Stimulated activated CD4-positive, alpha-beta T cell treated with anti-CD3 and anti-CD28 coated beads, Interleukin-4, amount 100 ng/mL, for 48 hours (primary cell): Measurements from ENCODE around the gene TLNRD1.

Source experiments
- DNase-seq, 2 donors: peaks; one replicate each; pipeline ENCODE4 v3.0.0-alpha.2; 2020; ENCODE audit warnings: low read depth in 2 of 2

Gene TLNRD1

DNA sequence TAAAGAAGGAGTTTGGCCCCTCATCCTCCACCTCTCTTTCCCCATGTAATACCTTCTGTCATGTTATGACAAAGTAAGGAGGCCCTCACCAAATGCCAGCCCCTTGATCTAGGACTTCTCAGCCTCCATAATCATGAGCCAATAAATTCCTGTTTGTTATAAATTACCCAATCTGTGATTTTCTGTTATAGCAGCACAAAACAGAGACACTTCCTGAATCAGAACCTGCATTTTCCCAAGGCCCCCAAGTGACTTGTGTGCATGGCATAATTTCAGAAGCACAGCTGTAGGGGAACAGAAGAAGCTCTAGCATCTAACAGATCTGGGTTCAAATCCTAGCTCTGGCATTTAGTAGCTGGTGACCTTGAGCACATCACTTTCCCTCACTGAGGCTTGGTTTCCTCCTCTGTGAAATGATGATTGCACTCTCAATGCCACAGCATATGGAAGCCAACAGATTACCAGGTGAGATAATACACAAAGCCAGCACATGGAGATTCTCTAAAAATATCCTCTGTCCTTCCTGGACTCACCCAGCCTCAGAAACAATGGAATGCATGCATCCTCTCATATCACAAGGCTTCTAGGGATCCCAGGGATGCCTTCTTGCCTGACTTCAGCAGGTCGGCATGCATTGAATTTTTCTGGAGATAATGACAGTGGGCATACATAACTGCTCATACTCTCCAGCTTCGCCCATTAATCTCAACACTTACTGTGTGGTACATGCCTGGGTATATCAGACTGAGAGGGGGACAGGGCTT, 26.3 kb downstream of the TLNRD1 start:
- no peak for DNase-seq

DNA sequence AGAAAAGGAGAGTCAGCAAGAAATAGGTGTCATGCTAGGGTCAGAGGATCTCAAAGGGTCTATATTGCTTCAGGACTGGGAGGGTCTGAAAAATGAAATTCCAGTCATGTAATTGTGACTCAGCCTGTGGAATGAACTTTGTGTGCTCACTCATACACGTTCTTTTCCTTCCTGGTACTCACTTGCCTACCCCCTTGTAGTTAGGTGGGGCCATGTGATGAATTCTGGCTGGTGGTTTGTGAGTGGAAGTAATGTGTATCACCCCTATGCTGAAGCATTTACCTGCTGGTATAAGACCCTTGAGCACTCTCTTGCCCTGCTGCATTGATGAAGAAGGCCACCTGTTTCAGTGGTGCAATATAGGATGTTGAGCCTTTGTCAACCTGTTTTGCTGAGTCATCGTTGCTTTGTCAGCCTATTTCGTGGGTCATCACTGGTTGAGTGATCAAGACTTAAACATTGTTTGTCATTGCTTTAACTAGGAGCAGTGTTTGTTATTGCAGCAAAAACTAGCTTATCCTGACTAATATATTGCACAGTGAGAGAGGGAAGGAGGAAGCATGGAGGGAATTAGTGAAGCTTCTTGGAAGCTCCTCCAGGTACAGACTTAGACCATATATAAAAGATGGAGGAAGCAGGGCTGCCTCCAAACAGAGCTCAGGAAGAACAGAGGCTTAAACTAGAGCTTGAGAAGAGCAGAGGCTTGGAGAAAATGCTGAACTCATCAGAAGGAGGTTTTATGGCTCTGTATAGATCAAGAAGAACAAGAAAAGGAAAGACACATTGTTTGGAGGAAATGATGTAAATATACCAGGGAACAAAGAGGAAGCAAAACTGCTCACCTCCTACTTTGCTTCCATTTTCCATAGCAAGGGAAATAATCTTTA, 28.9 kb downstream of the TLNRD1 start:
- no peak for DNase-seq

DNA sequence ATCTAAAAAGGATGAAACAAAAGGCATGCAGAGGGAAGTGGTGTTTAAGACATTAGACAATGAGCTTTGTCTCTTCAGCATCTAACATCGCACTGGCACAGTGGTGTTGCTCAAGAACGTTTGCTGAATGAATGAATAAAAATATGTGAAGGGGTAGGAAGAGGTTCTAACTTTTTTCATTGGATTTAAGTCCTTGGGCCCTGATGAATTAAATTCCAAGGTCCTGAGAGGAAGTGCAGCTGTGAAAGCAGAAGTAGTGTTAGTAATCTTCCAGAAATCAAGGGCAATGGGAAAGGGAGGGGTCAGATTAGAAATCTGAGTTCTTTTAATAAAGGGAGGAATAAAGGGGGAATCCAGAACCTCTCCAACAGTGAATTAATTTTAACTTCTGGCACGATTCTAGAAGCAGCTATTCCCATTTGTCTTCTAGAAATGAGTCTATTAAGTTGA, 29.6 kb downstream of the TLNRD1 start:
- no peak for DNase-seq

DNA sequence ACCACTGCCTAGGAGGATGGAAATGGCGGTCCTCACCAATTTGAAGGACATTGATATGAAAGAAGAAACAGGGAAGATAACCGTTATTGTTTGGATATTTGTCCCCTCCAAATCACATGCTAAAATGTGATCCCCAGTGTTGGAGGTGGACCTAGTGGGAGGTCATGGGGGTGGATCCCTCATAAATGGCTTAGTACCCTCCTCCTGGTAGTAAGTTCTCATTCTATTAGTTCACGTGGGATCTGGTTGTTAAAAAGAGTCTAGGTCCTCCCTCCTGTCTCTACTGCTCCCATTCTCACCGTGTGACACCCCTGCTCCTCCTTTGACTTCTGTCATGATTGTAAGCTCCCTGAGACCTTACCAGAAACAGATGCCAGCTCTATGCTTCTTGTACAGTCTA, 30.5 kb downstream of the TLNRD1 start:
- DNase-seq: no peak

DNA sequence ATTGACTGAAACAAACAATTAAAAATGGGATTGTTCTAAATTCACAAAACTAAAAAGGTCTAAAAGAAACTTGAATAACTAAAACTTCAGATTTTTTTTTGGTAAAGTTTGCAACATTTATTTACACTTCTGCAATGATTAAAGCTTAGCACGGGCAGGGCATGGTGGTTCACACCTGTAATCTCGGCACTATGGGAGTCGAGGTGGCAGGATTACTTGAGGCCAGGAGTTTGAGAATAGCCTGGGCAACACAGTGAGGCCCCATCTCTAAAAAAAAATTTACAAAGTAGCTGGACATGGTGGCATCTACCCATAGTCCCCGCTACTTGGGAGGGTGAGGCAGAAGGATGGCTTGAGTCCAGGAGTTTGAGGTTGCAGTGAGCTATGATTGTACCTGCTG, 31.6 kb downstream of the TLNRD1 start:
- no peak for DNase-seq

DNA sequence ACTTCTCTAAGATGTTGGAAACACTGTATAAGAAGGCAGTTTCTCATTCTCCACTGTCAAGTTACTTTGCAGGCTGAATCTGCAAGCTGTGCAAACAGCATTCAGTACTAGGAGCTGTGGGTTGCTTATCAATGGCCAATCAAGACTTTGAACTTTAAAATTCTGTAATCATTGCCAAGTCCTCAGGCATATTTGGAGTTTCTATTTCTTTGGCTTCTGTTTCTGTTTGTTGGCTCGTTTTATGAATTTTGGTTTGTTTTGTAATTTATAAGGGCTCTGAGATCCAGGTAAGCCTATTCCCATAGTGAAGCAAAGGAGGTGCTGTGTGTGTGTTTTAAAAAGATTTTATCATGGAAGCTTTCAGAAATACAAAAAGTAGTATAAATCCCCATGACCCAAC, 32.1 kb downstream of the TLNRD1 start:
- no peak for DNase-seq

DNA sequence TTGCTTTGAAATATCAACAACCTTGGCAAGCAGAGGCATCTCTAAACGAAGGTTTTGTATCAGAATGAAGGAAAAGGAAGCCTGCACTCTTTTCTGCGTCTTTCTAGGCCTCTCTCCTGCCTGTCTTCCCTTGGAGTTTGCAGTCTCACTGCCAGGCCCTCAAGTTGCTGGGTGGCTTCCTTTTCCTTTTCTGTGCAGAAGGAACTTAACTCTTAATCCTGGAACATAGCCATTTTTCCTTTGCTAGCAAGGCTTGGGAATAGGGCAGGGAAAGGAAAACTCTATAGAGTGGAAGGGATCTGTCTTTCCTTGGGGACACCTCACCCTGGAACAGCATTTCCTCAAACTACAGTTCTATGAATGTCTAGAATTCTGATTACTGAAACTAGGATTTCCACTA, 32.8 kb downstream of the TLNRD1 start:
- no peak for DNase-seq

DNA sequence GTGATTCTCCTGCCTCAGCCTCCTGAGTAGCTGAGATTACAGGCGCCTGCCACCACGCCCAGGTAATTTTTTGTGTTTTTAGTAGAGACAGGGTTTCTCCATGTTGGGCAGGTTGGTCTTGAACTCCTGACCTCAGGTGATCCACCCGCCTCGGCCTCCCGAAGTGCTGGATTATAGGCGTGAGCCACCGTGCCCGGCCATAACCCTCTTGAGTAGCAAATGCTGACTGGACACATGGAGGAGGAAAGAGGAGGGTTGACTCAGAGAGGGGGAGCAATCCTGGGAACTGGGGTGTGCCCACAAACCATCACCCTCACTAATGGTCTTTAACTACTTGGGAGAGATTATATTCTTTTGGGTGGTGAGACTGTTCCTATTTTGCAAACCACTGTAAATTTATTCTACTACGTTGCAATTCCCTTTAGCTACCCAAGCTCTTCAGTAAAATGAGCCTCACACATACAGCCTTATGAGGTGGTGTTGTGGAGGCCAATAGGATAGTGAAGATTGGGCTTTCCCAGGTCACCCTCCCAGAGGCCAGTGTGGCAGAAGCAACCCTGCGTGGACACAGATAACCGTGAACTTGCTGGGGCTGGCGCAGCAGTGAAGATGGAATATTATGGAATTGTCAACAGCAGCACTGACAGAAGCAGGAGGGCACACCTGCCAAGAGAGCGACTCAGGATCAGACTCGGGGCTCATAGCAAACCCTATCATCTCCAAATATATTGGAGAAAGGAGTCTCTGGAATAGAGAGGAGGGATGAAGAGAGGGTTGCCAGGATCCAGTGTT, 37.4 kb downstream of the TLNRD1 start:
- DNase-seq: no peak

DNA sequence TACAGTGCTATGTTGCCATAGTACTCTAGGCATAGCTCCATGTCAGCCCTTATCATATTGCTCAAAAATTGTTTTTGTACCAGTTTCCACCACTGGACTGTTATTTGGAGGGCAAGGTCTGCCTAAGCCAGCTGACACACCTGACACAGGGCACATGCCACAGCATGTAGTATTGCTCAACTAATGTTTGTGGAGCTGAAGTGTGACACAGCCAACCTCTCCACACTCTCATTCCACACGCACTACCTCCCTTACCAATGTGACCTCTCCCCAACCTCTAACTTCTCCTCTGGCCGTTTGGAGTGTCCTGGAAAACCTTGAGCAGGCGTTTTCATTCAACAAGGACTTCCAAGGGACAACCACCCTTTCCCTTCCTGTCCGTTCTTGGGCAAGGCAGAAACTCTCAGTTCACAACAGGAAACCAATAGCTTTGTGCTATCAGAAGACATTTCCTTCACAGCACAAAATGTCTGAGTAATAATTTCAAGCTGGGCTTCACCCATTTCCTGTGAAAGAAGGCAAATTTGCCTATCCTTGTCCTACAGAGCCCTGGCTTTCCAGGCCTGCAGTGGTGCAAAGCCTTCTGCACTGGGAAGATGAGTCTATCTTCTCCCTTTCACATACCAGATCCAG, 38.4 kb downstream of the TLNRD1 start:
- no peak for DNase-seq

DNA sequence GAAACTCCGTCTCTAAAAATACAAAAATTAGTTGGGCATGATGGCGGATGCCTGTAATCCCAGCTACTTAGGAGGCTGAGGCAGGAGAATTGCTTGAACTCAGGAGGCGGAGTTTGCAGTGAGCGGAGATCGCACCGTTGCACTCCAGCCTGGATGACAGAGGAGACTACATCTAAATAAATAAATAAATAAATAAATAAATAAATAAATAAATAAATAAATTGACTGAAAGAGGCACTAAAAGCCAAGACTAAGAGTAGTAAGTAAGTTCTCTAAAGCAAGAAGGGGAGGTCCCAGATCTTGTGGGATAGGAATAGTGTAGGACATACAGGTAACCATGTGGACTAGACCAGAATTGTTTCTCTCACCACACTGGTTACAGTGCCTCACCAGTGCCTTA, 40.0 kb downstream of the TLNRD1 start:
- no peak for DNase-seq

DNA sequence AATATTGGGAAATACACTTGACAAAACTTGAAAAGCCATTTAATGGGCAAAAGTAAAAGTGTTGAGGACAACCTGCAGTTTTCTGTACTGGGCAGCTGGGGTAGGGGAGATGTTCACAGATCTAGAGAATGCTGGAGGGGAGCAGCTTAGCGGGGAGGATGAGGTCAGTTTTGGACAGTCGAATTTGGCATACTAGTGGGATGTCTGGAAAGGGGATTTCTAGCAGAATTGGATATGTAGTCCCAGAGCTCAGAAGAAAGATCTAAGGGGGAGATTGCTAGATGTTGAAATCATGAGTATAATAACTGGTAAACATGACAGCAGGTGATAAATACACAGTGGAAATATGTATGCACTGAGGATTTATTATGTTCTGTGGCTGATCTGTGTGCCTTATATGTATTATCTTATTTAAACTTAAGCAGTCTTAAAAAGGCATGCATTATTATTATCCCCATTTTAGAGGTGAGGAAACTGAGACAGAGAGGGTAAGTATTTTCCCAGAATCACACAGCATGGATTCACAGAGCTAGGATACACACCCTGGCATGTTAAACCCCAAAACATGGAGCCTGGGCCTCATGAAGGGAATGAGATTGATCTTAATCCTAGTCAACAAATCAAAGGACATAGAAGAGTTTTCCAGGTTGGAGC, 42.7 kb downstream of the TLNRD1 start:
- no peak for DNase-seq

DNA sequence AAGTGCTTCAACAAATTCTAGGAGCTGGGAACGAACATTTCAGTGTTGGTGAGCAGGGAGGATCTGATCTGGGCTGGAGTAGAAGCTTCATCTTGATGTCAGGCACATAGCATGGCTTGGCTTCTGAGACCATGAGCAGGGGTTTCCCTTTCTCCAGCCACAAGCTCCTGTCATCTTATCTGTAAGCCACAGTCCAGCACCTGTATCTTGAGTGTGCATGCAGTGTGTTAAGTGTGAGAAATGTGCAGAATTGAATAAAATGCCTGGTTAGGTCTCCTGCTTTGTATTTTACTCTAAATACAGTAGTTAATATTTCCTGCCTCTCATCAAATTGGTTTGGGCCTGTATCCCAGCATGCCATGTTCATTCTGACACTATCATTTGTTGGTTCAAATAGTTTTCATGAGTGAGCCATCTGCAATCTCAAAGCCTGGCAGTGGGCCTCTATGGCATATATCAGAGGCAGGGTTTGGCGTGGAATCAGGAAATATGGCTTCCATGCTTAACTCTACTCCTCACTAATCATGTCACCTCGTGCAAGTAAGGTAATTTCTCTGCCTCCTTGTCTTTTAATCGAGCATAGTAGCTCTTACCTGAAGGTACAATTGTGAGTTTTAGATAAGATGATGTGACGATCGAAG, 43.3 kb downstream of the TLNRD1 start:
- DNase-seq: no peak

DNA sequence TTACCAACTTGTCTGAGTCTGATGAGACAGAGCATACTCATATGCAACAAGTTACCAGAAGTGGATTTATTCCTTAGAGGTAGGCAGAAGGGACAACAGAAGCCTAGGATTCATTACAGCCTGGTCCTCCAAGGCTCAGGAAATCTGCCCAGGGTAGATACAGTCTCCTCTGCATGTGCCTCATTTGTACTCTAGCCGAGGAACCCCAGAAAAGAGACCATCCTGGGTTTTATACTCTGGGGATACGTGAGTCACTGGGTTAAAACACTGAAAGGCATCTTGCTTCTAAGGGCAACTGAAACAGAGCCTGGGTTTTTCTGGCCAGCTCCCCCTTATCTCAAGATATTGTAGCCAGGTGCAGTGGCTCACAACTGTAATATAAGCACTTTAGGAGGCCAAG, 45.6 kb downstream of the TLNRD1 start:
- no peak for DNase-seq

DNA sequence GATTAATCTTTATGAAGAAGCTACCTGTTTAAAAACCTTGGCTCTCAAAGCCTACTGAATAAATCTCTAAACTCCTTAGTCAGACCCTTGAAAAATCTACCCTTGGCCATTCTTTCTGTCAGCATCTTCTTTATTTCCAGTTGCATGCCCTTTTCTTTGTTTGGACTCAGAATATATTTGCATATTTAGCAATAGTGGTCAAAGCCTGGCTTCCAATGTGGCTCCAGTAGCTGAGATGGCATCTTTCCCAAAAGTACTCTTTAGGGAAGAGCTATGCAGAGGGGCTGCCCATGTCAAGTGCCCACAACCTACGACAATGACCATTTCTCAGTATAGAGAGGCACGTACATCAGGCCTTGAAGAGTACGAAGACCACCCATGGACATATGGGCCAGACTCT, 47.2 kb downstream of the TLNRD1 start:
- DNase-seq: no peak

DNA sequence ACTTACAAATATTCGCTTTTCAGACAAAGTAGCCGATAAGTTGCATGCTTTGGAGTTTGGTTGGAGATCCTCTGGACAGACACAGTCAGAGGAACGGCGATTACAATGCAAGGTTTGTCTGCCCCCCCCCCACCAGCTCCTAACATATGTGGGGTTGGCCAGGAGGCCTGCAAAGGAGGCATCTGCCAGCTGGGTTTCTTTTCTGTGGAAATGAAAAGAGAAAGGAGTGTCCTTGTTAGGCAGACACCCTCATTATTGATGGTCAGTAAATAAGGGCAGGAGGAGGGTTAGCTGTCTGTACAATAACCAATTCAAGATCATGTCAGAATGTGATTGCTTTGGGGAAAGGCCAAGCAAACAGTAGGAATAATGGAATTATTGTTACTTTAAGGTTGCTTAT, 49.1 kb downstream of the TLNRD1 start:
- no peak for DNase-seq

DNA sequence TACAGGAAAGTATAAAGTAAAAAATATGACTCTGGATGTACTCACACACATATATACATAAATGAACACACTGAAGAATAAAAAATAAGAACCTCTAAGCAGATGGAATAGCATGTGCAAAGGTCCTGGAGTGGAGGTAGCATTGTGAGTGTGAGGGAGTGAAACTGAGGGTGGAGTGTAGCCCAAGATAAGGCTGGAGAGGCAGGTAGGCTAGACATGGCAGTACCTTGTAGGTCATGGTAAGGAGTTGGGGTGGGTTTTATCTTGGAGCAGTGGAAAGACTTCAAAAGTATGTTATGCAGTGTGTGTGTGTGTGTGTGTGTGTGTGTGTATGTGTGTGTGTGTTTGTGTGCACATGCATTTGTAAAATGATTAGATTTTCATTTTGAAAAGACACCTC, 49.5 kb downstream of the TLNRD1 start:
- DNase-seq: no peak

DNA sequence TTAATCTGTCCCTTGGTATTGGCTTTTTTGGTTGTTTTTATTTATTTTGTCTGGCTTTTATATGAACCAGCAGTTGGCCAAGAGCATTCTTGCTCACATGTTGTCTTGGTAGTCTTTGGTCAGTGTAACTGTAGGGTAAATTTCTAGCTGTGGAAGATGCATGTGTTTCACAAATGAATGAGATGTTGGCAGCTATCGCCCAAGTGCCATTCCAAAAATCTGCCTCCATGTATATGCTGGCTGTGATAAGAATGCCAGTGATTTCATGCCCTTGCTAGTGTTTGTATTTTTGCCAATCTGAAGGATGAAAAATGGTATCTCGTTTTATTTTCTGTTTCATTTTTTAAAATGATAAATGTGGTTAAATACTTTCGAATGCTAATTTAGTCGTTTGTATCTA, 50.1 kb downstream of the TLNRD1 start:
- no peak for DNase-seq

DNA sequence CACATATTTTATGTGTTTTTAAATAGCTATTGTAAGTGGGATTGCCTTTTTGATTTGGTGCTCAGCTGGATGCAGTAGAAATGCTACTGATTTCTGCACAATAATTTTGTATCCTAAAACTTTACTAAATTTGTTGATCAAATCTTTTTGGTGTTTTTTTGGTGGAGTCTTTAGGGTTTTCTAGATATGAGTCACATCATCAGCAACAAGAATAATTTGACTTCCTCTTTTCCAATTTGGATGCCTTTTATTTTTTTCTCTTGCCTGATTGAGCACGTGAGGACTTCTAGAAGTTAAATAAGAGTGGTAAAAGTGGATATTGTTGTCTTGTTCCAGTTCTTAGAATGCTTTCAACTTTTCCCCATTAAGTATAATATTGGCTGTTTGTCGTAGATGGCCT, 51.3 kb downstream of the TLNRD1 start:
- DNase-seq: no peak

DNA sequence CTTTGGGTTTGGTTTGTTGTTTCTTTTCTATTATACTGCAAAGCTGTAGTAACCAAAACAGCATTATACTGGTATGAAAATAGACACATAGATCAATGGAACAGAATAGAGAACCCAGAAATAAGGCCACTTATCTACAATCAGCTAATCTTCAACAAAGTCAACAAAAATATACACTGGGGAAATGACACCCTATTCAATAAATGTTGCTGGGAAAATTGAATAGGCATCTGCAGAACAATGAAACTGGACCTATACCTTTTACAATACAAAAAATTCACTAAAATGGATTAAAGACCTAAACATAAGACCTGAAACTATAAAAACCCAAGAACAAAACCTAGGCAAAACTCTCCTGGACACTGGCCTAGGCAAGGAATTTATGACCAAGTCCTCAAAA, 52.9 kb downstream of the TLNRD1 start:
- DNase-seq: no peak

DNA sequence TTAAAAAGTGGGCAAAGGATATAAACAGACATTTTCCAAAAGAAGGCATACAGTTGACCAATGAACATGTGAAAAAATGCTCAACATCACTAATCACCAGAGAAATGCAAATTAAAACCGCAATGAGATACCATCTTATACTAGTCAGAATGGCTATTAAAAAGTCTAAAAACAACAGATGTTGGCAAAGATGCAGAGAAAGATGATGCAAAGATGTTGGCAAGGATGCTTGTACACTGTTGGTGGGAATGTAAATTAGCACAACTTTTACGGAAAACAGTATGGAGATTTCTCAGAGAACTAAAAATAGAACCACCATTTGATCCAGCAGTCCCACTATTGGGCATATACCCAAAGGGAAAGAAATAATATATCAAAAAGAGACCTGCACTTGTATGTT, 53.5 kb downstream of the TLNRD1 start:
- no peak for DNase-seq
